HepG2 (cell line): Measurements from ENCODE around the gene ABL2. TPM values are rescaled to one million over a fixed set of nuclear protein-coding genes. Genes with fewer than 3 reads are reported as not detected.

ENCODE experiments used
- AGO2 ChIP-seq: fragments of 200-400 bp; formaldehyde crosslinking; optimal IDR thresholded peaks from 2 replicates; pipeline ENCODE3; 2017; ENCODE audit warnings: mild to moderate bottlenecking, low read depth, low read length, moderate library complexity
- ETS1 ChIP-seq: sonication (generic); formaldehyde crosslinking; IDR thresholded peaks from 2 replicates; pipeline ENCODE4 v1.4.0; 2020; ENCODE audit warnings: missing genetic modification reagents
- ETV6 ChIP-seq: sonication (generic); formaldehyde crosslinking; conservative IDR thresholded peaks from 2 replicates; pipeline ENCODE4 v1.4.0; 2020; ENCODE audit warnings: missing genetic modification reagents
- HMGA1 ChIP-seq: sonication (generic); formaldehyde crosslinking; conservative IDR thresholded peaks from 2 replicates; pipeline ENCODE4 v1.4.0; 2020; ENCODE audit warnings: missing genetic modification reagents
- HOMEZ ChIP-seq: IDR thresholded peaks from 2 replicates; pipeline ENCODE4 v1.6.1; 2016; ENCODE audit warnings: low read depth
- MAX ChIP-seq: IDR thresholded peaks from 2 replicates; pipeline ENCODE4 v1.6.1; 2012; ENCODE audit warnings: inconsistent platforms
- MIER2 ChIP-seq: IDR thresholded peaks from 2 replicates; pipeline ENCODE4 v1.6.1; 2016; ENCODE audit warnings: missing biosample characterization, missing genetic modification reagents
- NFATC3 ChIP-seq: sonication (generic); formaldehyde crosslinking; IDR thresholded peaks from 2 replicates; pipeline ENCODE4 v1.5.1; 2020; ENCODE audit warnings: mild to moderate bottlenecking, missing genetic modification reagents
- REXO4 ChIP-seq: sonication (generic); formaldehyde crosslinking; IDR thresholded peaks from 2 replicates; pipeline ENCODE4 v1.8.0; 2022; ENCODE audit warnings: missing genetic modification reagents, mild to moderate bottlenecking, borderline replicate concordance
- SNAPC5 ChIP-seq: sonication (generic); formaldehyde crosslinking; IDR thresholded peaks from 2 replicates; pipeline ENCODE4 v1.8.1; 2023; ENCODE audit warnings: mild to moderate bottlenecking, missing genetic modification reagents, borderline replicate concordance
- YEATS4 ChIP-seq: sonication (generic); formaldehyde crosslinking; IDR thresholded peaks from 2 replicates; pipeline ENCODE4 v1.4.0; 2020; ENCODE audit warnings: missing genetic modification reagents, borderline replicate concordance
- ZBTB42 ChIP-seq: sonication (generic); formaldehyde crosslinking; IDR thresholded peaks from 2 replicates; pipeline ENCODE4 v1.5.0; 2020; ENCODE audit warnings: mild to moderate bottlenecking, missing genetic modification reagents
- ZIK1 ChIP-seq: sonication (generic); formaldehyde crosslinking; IDR thresholded peaks from 2 replicates; pipeline ENCODE4 v1.5.0; 2020; ENCODE audit warnings: mild to moderate bottlenecking, low read depth, missing genetic modification reagents, borderline replicate concordance
- ZKSCAN8 ChIP-seq: IDR thresholded peaks from 2 replicates; pipeline ENCODE4 v1.6.1; 2016; ENCODE audit warnings: borderline replicate concordance, missing genetic modification reagents, missing compliant biosample characterization
- ZMAT3 ChIP-seq: sonication (generic); formaldehyde crosslinking; conservative IDR thresholded peaks from 2 replicates; pipeline ENCODE4 v1.7.0; 2021; ENCODE audit warnings: missing genetic modification reagents
- ZNF18 ChIP-seq: sonication (generic); formaldehyde crosslinking; IDR thresholded peaks from 2 replicates; pipeline ENCODE4 v1.8.0; 2022; ENCODE audit warnings: mild to moderate bottlenecking, missing genetic modification reagents; ENCODE audit not compliant: insufficient replicate concordance
- ZNF224 ChIP-seq: sonication (generic); formaldehyde crosslinking; IDR thresholded peaks from 2 replicates; pipeline ENCODE4 v1.5.0; 2020; ENCODE audit warnings: mild to moderate bottlenecking, missing genetic modification reagents
- ZNF414 ChIP-seq: sonication (generic); formaldehyde crosslinking; IDR thresholded peaks from 2 replicates; pipeline ENCODE4 v1.5.0; 2020; ENCODE audit warnings: missing genetic modification reagents
- ZNF430 ChIP-seq: sonication (generic); formaldehyde crosslinking; IDR thresholded peaks from 2 replicates; pipeline ENCODE4 v1.9.0; 2021; ENCODE audit warnings: mild to moderate bottlenecking, missing genetic modification reagents
- ZNF501 ChIP-seq: sonication (generic); formaldehyde crosslinking; IDR thresholded peaks from 2 replicates; pipeline ENCODE4 v1.5.1; 2020; ENCODE audit warnings: mild to moderate bottlenecking, moderate library complexity, missing genetic modification reagents
- ZNF574 ChIP-seq: sonication (generic); formaldehyde crosslinking; IDR thresholded peaks from 2 replicates; pipeline ENCODE4 v1.4.0; 2020; ENCODE audit warnings: missing genetic modification reagents
- ZNF746 ChIP-seq: sonication (generic); formaldehyde crosslinking; IDR thresholded peaks from 2 replicates; pipeline ENCODE4 v1.8.0; 2022; ENCODE audit warnings: mild to moderate bottlenecking, missing genetic modification reagents
- polyA plus RNA-seq, 8 experiments: library from polyadenylated mRNA; depleted of rRNA in 3 of 8; stranded (reverse) in 7 of 8; unstranded in 1 of 8; fragments of >200 nt; fragmentation: Illumina TruSeq in 4 of 8; extraction: Trizol in 4 of 8; gene quantifications; 2 replicates each; pipeline versions ENCODE4 v1.2.1 to v1.2.3, GENCODE V29; 2011 to 2016; ENCODE audit warnings: low read depth in 4 of 8, missing spikeins in 1 of 8, mixed read lengths in 1 of 8; ENCODE audit not compliant: insufficient read depth in 1 of 8
- total RNA-seq, 5 experiments: library from RNA; depleted of rRNA; stranded (reverse); fragments of >200 nt; fragmentation: Illumina TruSeq; extraction: Trizol; gene quantifications; 2 replicates each; pipeline ENCODE4 v1.2.3, GENCODE V29; 2016; ENCODE audit warnings: low read depth in 1 of 5

Gene ABL2
- total and polyA plus RNA-seq, 2 of the 13 experiments (the other 11 are each of a cell fraction or from before 2014, with no cell fraction given) = 5.8 to 6.0 TPM

GRCh38 chr1:179081687-179082332 is 147.7 kb downstream of the ABL2 start, which contains the start of gene TOR3A (continued):
- TF ChIP-seq ZNF574 (CRISPR knock-in tag) (peak; percentile 79), ZIK1 (CRISPR knock-in tag) (peak; percentile 83; the same call in 1 of the 2 replicates), HOMEZ (CRISPR knock-in tag) (no peak), YEATS4 (CRISPR knock-in tag) (peak; percentile 88), ETV6 (CRISPR knock-in tag) (0 out of 2 replicates have a peak, but pooled peaks have one; percentile 56), ZNF746 (CRISPR knock-in tag) (no peak), AGO2 (peak; percentile 82), ZNF414 (CRISPR knock-in tag) (peak; percentile 24; the same call in 1 of the 2 replicates), ZKSCAN8 (CRISPR knock-in tag) (0 out of 2 replicates have a peak, but pooled peaks have one; percentile 28), ZNF430 (CRISPR knock-in tag) (no peak), MIER2 (CRISPR knock-in tag) (no peak), ZNF18 (CRISPR knock-in tag) (no peak), NFATC3 (CRISPR knock-in tag) (no peak), SNAPC5 (CRISPR knock-in tag) (no peak), REXO4 (CRISPR knock-in tag) (no peak), ZNF501 (CRISPR knock-in tag) (peak; percentile 76), ZBTB42 (CRISPR knock-in tag) (no peak; the same call in 1 of the 2 replicates), HMGA1 (CRISPR knock-in tag) (no peak), MAX (peak; percentile 87), ZNF224 (CRISPR knock-in tag) (0 out of 2 replicates have a peak, but pooled peaks have one; percentile 64), ETS1 (peak; percentile 86; the same call in 1 of the 2 replicates), ZMAT3 (CRISPR knock-in tag) (peak; percentile 56; the same call in 1 of the 2 replicates)
